ENCODE data around the gene ARHGAP25. TPM values are rescaled to one million over a fixed set of nuclear protein-coding genes. Genes with fewer than 3 reads are reported as not detected.

ARHGAP25 gene
- total RNA-seq, 1 donor, result under 0.01 TPM

GRCh38 chr2:68768461-68768860, 33.9 kb downstream of the ARHGAP25 start:
- Histone ChIP-seq H2AFZ (ENCODE audit: low read length) (no peak overlapping the region), H3K27me3 (ENCODE audit: insufficient read depth, low read length) (peaks cover 6% of the 10 kb centered on the region), H3K9me3 (ENCODE audit: low read depth, low read length) (no peaks in the 10 kb centered on the region), H4K20me1 (ENCODE audit: insufficient read depth, low read length) (no peaks in the 10 kb centered on the region), H3K36me3 (ENCODE audit: insufficient read depth, low read length) (no peaks in the 10 kb centered on the region), H3K79me2 (ENCODE audit: insufficient read depth, low read length) (no peaks in the 10 kb centered on the region), H3K4me3 (ENCODE audit: insufficient read depth, low read length) (no peak overlapping the region), H3K4me1 (ENCODE audit: insufficient read depth, low read length) (peaks cover 6% of the 10 kb centered on the region), H3K4me2 (ENCODE audit: insufficient read depth, low read length) (no peak overlapping the region), H3K27ac (ENCODE audit: low read depth, low read length) (no peak overlapping the region)
- DNase-seq (ENCODE audit: insufficient read length, low spot score, missing footprints), result no peak
- TF ChIP-seq CTCF (IDR thresholded peaks at IDR 0.05; ENCODE audit: extremely low read depth, low read depth, low read length), result no peak

GRCh38 chr2:68768951-68769350, 34.3 kb downstream of the ARHGAP25 start:
- H3K27ac ChIP-seq (ENCODE audit: low read depth, low read length), result no peak overlapping the region
- no peak for TF ChIP-seq CTCF (IDR thresholded peaks at IDR 0.05; ENCODE audit: extremely low read depth, low read depth, low read length)
- no peak for DNase-seq (ENCODE audit: insufficient read length, low spot score, missing footprints)
- peaks cover 6% of the 10 kb centered on the region for H3K27me3 ChIP-seq (ENCODE audit: insufficient read depth, low read length)
- no peaks in the 10 kb centered on the region for H3K9me3 ChIP-seq (ENCODE audit: low read depth, low read length)
- no peaks in the 10 kb centered on the region for H3K79me2 ChIP-seq (ENCODE audit: insufficient read depth, low read length)
- H4K20me1 ChIP-seq (ENCODE audit: insufficient read depth, low read length), result no peaks in the 10 kb centered on the region
- no peaks in the 10 kb centered on the region for H3K36me3 ChIP-seq (ENCODE audit: insufficient read depth, low read length)
- H3K4me1 ChIP-seq (ENCODE audit: insufficient read depth, low read length), result peaks cover 6% of the 10 kb centered on the region
- H2AFZ ChIP-seq (ENCODE audit: low read length), result no peak overlapping the region
- no peak overlapping the region for H3K4me2 ChIP-seq (ENCODE audit: insufficient read depth, low read length)
- H3K4me3 ChIP-seq (ENCODE audit: insufficient read depth, low read length), result no peak overlapping the region

GRCh38 chr2:68769586-68770270, 35.1 kb downstream of the ARHGAP25 start:
- Histone ChIP-seq H4K20me1 (ENCODE audit: insufficient read depth, low read length) (no peaks in the 10 kb centered on the region), H3K4me2 (ENCODE audit: insufficient read depth, low read length) (no peak overlapping the region), H3K36me3 (ENCODE audit: insufficient read depth, low read length) (no peaks in the 10 kb centered on the region), H3K79me2 (ENCODE audit: insufficient read depth, low read length) (no peaks in the 10 kb centered on the region), H3K9me3 (ENCODE audit: low read depth, low read length) (no peaks in the 10 kb centered on the region), H3K4me3 (ENCODE audit: insufficient read depth, low read length) (no peak overlapping the region), H3K27ac (ENCODE audit: low read depth, low read length) (no peak overlapping the region), H3K4me1 (ENCODE audit: insufficient read depth, low read length) (no peaks in the 10 kb centered on the region), H3K27me3 (ENCODE audit: insufficient read depth, low read length) (peaks cover 6% of the 10 kb centered on the region), H2AFZ (ENCODE audit: low read length) (no peak overlapping the region)
- no peak for TF ChIP-seq CTCF (IDR thresholded peaks at IDR 0.05; ENCODE audit: extremely low read depth, low read depth, low read length)
- no peak for DNase-seq (ENCODE audit: insufficient read length, low spot score, missing footprints)

GRCh38 chr2:68770271-68771111, 35.9 kb downstream of the ARHGAP25 start:
- no peaks in the 10 kb centered on the region for H3K9me3 ChIP-seq (ENCODE audit: low read depth, low read length)
- no peak overlapping the region for H2AFZ ChIP-seq (ENCODE audit: low read length)
- no peaks in the 10 kb centered on the region for H3K4me1 ChIP-seq (ENCODE audit: insufficient read depth, low read length)
- no peaks in the 10 kb centered on the region for H4K20me1 ChIP-seq (ENCODE audit: insufficient read depth, low read length)
- H3K36me3 ChIP-seq (ENCODE audit: insufficient read depth, low read length), result no peaks in the 10 kb centered on the region
- H3K27ac ChIP-seq (ENCODE audit: low read depth, low read length), result no peak overlapping the region
- H3K4me3 ChIP-seq (ENCODE audit: insufficient read depth, low read length), result no peak overlapping the region
- peaks cover 6% of the 10 kb centered on the region for H3K27me3 ChIP-seq (ENCODE audit: insufficient read depth, low read length)
- DNase-seq (ENCODE audit: insufficient read length, low spot score, missing footprints), result no peak
- no peak overlapping the region for H3K4me2 ChIP-seq (ENCODE audit: insufficient read depth, low read length)
- H3K79me2 ChIP-seq (ENCODE audit: insufficient read depth, low read length), result no peaks in the 10 kb centered on the region
- no peak for TF ChIP-seq CTCF (IDR thresholded peaks at IDR 0.05; ENCODE audit: extremely low read depth, low read depth, low read length)

All from osteoblast (primary cell).